Measurements from ENCODE around the gene ATXN1. TPM values are rescaled to one million over a fixed set of nuclear protein-coding genes. Genes with fewer than 3 reads are reported as not detected.
"Not testable (repeated sequence)": the region's sequence is repeated elsewhere in the genome, so short reads cannot be mapped to it uniquely, and the experiment has no call there.

The ATXN1 gene
- polyA plus RNA-seq, 1 of the 3 experiments (the other 2 are of a cell fraction): 7.9 TPM

DNA sequence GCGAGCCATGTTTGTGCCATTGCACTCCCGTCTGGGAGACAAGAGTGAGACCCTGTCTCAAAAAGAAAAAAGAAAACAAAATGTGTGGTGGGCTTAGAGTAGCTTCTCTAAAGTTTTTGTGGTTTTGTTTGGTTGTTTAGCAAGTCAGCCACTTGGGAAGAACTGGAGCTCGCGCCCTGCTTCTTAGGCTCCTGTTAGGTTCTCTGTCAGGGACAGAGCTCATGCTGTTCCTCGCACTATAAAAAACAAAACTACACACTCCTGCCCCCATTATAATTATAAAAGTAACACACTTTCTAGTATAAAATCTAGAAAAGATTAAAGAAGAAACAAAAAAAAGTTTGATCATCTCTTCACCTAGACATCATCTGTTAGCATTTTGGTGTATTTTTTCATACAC, 489.8 kb downstream of the ATXN1 start (continued):
- TF ChIP-seq EP300 (IDR thresholded peaks at IDR 0.05; ENCODE audit: borderline replicate concordance in 1 of 2, low read depth in 1 of 2, low read length in 1 of 2) (no peak), TEAD4 (IDR thresholded peaks at IDR 0.05; ENCODE audit: borderline replicate concordance, insufficient read depth) (no peak), EZH2phosphoT487 (IDR thresholded peaks at IDR 0.05; ENCODE audit: borderline replicate concordance, low read depth) (no peak)

DNA sequence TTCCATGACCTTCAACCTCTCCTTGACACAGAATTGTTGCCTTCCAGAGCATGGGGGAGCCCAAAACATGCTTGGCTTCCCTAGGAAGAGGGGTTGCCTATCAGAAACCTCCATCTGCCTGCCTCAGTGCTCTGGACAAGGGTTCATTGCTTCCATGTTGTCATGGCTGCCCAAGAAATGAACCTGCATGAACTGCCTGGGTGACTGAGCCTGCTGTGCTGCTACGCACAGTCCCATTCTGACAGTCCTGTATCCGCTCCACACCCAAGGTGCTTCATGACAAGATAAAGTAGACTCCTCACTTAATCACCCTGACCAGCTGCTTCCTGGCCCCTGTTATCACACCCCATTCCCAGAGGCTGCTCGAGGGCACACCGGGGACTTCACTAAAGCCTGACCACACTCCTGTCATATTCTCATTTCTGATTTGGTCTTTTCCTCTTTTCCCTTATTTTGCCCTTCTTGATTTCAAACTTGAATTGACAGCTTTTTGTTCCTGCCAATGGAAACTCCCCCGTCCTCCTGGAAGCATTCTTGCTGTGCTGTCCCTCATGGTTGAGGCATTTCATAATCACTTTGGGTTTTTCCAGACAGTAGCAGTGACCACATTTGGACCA, 491.0 kb downstream of the ATXN1 start:
- H3K79me2 ChIP-seq (ENCODE audit: insufficient read depth): no peaks in the 10 kb centered on the region
- H3K27me3 ChIP-seq (ENCODE audit: insufficient read depth): no peaks in the 10 kb centered on the region
- TF ChIP-seq EP300 (IDR thresholded peaks at IDR 0.05; ENCODE audit: borderline replicate concordance in 1 of 2, low read depth in 1 of 2, low read length in 1 of 2): no peak
- H3K4me3 ChIP-seq (ENCODE audit: low read depth in 2 of 2, low read length in 1 of 2): no peak overlapping the region
- no peaks in the 10 kb centered on the region for H4K20me1 ChIP-seq (ENCODE audit: insufficient read depth)
- H3K4me1 ChIP-seq (ENCODE audit: control insufficient read depth in 1 of 2, insufficient read depth in 2 of 2, low read depth in 1 of 2, low read length in 1 of 2): peaks cover 2 to 6% of the 10 kb centered on the region in 2 experiments; a peak in 2 of 4 replicates
- no peak overlapping the region for H3K27ac ChIP-seq (ENCODE audit: low read depth in 2 of 2, low read length in 1 of 2)
- ChIA-PET CTCF (interaction anchor here (1.0 kb wide), 1 partner anchor 15 kb away, joined by 3 read pairs; no protein-coding TSS in a partner anchor), POLR2A (no interaction called here)
- peaks cover 11% of the 10 kb centered on the region for H3F3A ChIP-seq (replicated peaks; ENCODE audit: insufficient read depth)
- H3K4me2 ChIP-seq: no peak overlapping the region
- H3K9ac ChIP-seq: no peak overlapping the region
- no peak for DNase-seq
- no peaks in the 10 kb centered on the region for H3K9me2 ChIP-seq
- H3K36me3 ChIP-seq (replicated peaks in 1 of 2; ENCODE audit: control insufficient read depth in 1 of 2, insufficient read depth in 2 of 2, low read length in 1 of 2): no peaks in the 10 kb centered on the region
- WGBS (ENCODE audit: low lambda C conversion rate): 70% methylated on average over 5 of the region's 5 CpGs
- no peak overlapping the region for H2AFZ ChIP-seq (ENCODE audit: low read depth)
- no peaks in the 10 kb centered on the region for H3K9me3 ChIP-seq

DNA sequence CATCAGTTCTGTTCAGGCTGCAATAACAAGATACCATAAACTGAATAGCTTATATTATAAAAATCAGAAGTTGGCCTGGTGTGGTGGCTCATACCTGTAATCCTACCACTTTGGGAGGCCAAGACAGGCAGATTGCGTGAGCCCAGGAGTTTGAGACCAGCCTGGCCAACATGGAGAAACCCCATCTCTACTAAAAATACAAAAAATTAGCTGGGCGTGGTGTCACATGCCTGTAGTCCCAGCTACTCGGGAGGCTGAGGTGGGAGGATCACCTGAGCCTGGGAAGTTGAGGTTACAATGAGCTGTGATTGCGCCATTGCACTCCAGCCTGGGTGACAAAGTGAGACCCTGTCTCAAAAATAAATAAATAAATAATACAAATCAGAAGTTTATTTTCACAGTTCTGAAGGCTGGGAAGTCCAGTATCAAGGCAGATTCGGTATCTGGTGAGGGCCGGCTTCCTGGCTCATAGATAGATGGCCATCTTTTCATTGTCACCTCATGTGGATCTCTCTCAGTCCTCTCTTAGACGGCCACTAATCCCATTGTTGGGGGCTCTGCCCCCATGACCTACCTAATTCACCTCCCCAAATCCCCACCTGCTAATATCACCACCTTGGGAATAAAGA, 491.7 kb downstream of the ATXN1 start:
- H3K27ac ChIP-seq (ENCODE audit: low read depth in 2 of 2, low read length in 1 of 2); H3K4me1 ChIP-seq (ENCODE audit: control insufficient read depth in 1 of 2, insufficient read depth in 2 of 2, low read depth in 1 of 2, low read length in 1 of 2); DNase-seq; H3K27me3 ChIP-seq (ENCODE audit: insufficient read depth); H2AFZ ChIP-seq (ENCODE audit: low read depth); H3K4me2 ChIP-seq; H3K9me2 ChIP-seq; H3K9ac ChIP-seq; CTCF ChIA-PET; H3K79me2 ChIP-seq (ENCODE audit: insufficient read depth); H3K9me3 ChIP-seq; H3K36me3 ChIP-seq (replicated peaks in 1 of 2; ENCODE audit: control insufficient read depth in 1 of 2, insufficient read depth in 2 of 2, low read length in 1 of 2); H3K4me3 ChIP-seq (ENCODE audit: low read depth in 2 of 2, low read length in 1 of 2); POLR2A ChIA-PET; H4K20me1 ChIP-seq (ENCODE audit: insufficient read depth): not testable (repeated sequence)
- 90% methylated on average over 7 of the region's 7 CpGs for WGBS (ENCODE audit: low lambda C conversion rate)
- H3F3A ChIP-seq (replicated peaks; ENCODE audit: insufficient read depth): peaks cover 11% of the 10 kb centered on the region

DNA sequence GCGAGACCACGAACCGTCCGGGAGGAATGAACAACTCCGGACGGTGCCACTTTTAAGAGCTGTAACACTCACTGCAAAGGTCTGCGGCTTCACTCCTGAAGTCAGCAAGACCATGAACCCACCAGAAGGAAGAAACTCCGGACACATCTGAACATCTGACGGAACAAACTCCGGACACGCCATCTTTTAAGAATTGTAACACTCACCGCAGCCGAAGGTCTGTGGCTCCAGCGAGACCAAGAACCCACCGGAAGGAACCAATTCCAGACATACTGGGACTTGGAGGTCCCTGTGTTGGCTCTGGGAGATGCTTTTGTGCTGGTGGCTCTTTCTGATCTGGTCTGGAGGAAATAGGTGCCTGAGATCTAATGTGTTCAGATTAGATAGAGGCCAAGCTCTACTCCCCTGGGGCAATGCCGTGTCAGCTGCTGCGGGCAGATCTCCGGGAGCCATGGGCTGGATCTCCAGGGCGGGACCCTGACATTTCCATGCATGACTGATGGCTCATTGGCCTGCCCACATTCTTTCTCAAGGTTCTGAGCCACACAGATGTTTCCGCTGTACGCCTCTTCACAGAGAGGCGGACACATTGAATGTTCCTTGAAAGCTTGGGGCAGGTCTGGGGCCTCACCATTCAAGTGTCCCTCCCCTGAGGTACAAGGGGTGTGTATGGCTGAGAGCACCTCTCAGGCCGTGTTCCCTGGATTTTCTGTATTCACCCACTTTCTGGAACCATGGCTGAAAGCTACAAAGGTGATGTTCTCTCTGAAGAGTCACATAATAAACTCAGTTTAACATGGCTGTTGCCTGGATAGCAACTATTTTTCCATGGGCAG, 493.6 kb downstream of the ATXN1 start:
- H2AFZ ChIP-seq (ENCODE audit: low read depth): no peak overlapping the region
- H3F3A ChIP-seq (replicated peaks; ENCODE audit: insufficient read depth): peaks cover 6% of the 10 kb centered on the region
- H3K9me2 ChIP-seq: no peaks in the 10 kb centered on the region
- H3K27ac ChIP-seq (ENCODE audit: low read depth in 2 of 2, low read length in 1 of 2): no peak overlapping the region
- CTCF ChIA-PET: no interaction called here
- POLR2A ChIA-PET: no interaction called here
- H3K9me3 ChIP-seq: no peaks in the 10 kb centered on the region
- 92% methylated on average over 17 of the region's 23 CpGs for WGBS (ENCODE audit: low lambda C conversion rate)
- H3K79me2 ChIP-seq (ENCODE audit: insufficient read depth): no peaks in the 10 kb centered on the region
- TF ChIP-seq RXRA (IDR thresholded peaks at IDR 0.05; ENCODE audit: borderline replicate concordance, low read depth) (no peak), GABPA (IDR thresholded peaks at IDR 0.05; ENCODE audit: low read depth) (no peak), CHD2 (IDR thresholded peaks at IDR 0.05; ENCODE audit: low read length, partially characterized antibody) (no peak), SIN3A (IDR thresholded peaks at IDR 0.05; ENCODE audit: borderline replicate concordance, low read depth, low read length) (no peak), JUND (IDR thresholded peaks at IDR 0.05) (no peak)
- TF ChIP-seq, protein P1, sequence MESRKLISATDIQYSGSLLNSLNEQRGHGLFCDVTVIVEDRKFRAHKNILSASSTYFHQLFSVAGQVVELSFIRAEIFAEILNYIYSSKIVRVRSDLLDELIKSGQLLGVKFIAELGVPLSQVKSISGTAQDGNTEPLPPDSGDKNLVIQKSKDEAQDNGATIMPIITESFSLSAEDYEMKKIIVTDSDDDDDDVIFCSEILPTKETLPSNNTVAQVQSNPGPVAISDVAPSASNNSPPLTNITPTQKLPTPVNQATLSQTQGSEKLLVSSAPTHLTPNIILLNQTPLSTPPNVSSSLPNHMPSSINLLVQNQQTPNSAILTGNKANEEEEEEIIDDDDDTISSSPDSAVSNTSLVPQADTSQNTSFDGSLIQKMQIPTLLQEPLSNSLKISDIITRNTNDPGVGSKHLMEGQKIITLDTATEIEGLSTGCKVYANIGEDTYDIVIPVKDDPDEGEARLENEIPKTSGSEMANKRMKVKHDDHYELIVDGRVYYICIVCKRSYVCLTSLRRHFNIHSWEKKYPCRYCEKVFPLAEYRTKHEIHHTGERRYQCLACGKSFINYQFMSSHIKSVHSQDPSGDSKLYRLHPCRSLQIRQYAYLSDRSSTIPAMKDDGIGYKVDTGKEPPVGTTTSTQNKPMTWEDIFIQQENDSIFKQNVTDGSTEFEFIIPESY (IDR thresholded peaks at IDR 0.05; ENCODE audit: borderline replicate concordance, low read depth): no peak
- H3K9ac ChIP-seq: no peak overlapping the region
- no peaks in the 10 kb centered on the region for H4K20me1 ChIP-seq (ENCODE audit: insufficient read depth)
- H3K4me1 ChIP-seq (ENCODE audit: control insufficient read depth in 1 of 2, insufficient read depth in 2 of 2, low read depth in 1 of 2, low read length in 1 of 2): no peaks in the 10 kb centered on the region
- no peak overlapping the region for H3K4me2 ChIP-seq
- H3K4me3 ChIP-seq (ENCODE audit: low read depth in 2 of 2, low read length in 1 of 2): no peak overlapping the region
- no peak for DNase-seq
- no peaks in the 10 kb centered on the region for H3K36me3 ChIP-seq (replicated peaks in 1 of 2; ENCODE audit: control insufficient read depth in 1 of 2, insufficient read depth in 2 of 2, low read length in 1 of 2)
- no peaks in the 10 kb centered on the region for H3K27me3 ChIP-seq (ENCODE audit: insufficient read depth)

Data from SK-N-SH (cell line).